Measurements from ENCODE around the gene MS4A2. TPM values are rescaled to one million over a fixed set of nuclear protein-coding genes. Genes with fewer than 3 reads are reported as not detected.
A peak's percentile ranks its signal among the peaks of the same experiment; 100 is the strongest.

Gene MS4A2
- total and polyA plus RNA-seq, 2 of the 8 experiments (the other 6 are each of a cell fraction or from before 2014, with no cell fraction given): not detected

DNA sequence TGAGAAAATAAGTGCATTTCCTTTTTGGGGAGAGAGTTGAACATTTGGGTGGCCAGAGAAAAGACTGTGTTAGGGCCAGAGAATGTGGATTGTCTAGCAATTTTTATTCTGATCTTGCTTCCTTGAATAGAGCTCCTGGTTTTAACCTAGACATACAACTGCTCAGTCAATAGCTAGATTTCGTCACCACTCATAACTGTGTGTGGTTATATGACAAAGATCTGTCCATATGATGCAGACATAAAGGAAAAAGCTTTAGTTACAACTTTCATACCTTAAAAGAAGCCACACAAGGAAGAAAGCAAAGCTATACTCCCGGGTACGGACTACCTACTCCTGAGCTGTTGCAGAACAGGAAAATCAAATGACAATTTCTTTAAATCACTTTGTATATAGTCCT is 57.2 kb downstream of the MS4A2 start:
- Histone ChIP-seq H3K4me1 (replicated peaks in 1 of 4; ENCODE audit: control insufficient read depth in 3 of 4, insufficient read depth in 4 of 4, low read length in 3 of 4) (no peaks in the 10 kb centered on the region), H3K9ac (replicated peaks in 1 of 4; ENCODE audit: extremely low read depth in 1 of 4, low read depth in 3 of 4, low read length in 3 of 4) (no peak overlapping the region), H3K79me1 (ENCODE audit: low read depth, low read length) (no peaks in the 10 kb centered on the region), H3K9me3 (ENCODE audit: insufficient read depth in 2 of 2, low read depth in 1 of 2, low read length in 1 of 2) (no peaks in the 10 kb centered on the region; a peak in 1 of 4 replicates), H2BK20ac (ENCODE audit: low read length) (no peak overlapping the region), H2AK5ac (ENCODE audit: low read depth, low read length) (no peak overlapping the region), H3K14ac (ENCODE audit: insufficient read length) (no peak overlapping the region), H2BK12ac (ENCODE audit: low read depth, low read length) (no peak overlapping the region), H3K56ac (replicated peaks; ENCODE audit: insufficient read length, low read depth, low read length) (no peak overlapping the region), H2BK15ac (ENCODE audit: low read length) (no peak overlapping the region), H3K4ac (replicated peaks; ENCODE audit: insufficient read length, low read depth, low read length) (no peak overlapping the region), H3K4me2 (ENCODE audit: insufficient read depth in 1 of 2, low read depth in 2 of 2, low read length in 2 of 2) (no peak overlapping the region), H3K36me3 (ENCODE audit: control insufficient read depth in 2 of 4, insufficient read depth in 4 of 4, low read length in 3 of 4) (no peaks in the 10 kb centered on the region), H3K27ac (ENCODE audit: low read depth, low read length) (no peak overlapping the region), H3K18ac (ENCODE audit: extremely low read depth, low read length) (no peak overlapping the region), H2AFZ (ENCODE audit: low read length) (peak overlapping the region; percentile 17; the same call in 1 of the 2 replicates), H2BK5ac (ENCODE audit: low read depth, low read length) (no peak overlapping the region), H4K8ac (ENCODE audit: extremely low read depth, insufficient read depth, low read length) (no peak overlapping the region), H3K23me2 (ENCODE audit: low read depth, low read length) (no peaks in the 10 kb centered on the region), H4K5ac (ENCODE audit: insufficient read length, low read depth, low read length) (no peak overlapping the region), H3K4me3 (ENCODE audit: extremely low read depth in 1 of 4, insufficient read depth in 2 of 4, low read depth in 3 of 4, low read length in 4 of 4) (no peak overlapping the region), H3K23ac (ENCODE audit: insufficient read length) (no peak overlapping the region), H3K79me2 (ENCODE audit: control insufficient read depth in 1 of 2, insufficient read depth in 2 of 2, low read length in 2 of 2) (no peaks in the 10 kb centered on the region), H2BK120ac (replicated peaks; ENCODE audit: low read depth, low read length) (no peak overlapping the region), H3K27me3 (replicated peaks in 1 of 4; ENCODE audit: control insufficient read depth in 3 of 4, extremely low read depth in 1 of 4, insufficient read depth in 3 of 4, low read length in 3 of 4) (no peaks in the 10 kb centered on the region), H4K91ac (replicated peaks; ENCODE audit: insufficient read length, low read length) (no peak overlapping the region), H4K20me1 (replicated peaks in 1 of 2; ENCODE audit: control insufficient read depth in 1 of 2, insufficient read depth in 2 of 2, low read length in 2 of 2) (no peaks in the 10 kb centered on the region)
- DNase-seq (ENCODE audit: low read depth in 1 of 2, low spot score in 2 of 2) (no peak), FAIRE-seq (no peak)
- 95% methylated on average over 3 of the region's 3 CpGs; no CpG with 5 or more reads in 1 of the 2 experiments for WGBS, 2 experiments (ENCODE audit: extremely low coverage in 1 of 2, insufficient coverage in 1 of 2, insufficient read length in 1 of 2, insufficient replicate concordance in 2 of 2, low coverage in 1 of 2, low lambda C conversion rate in 2 of 2, missing lambda C conversion rate in 1 of 2)
- ChIA-PET CTCF (ENCODE audit: partially characterized antibody) (interaction anchor here (0.9 to 1.4 kb wide), 4 partner anchors 27 to 323 kb away, joined by 3 to 7 read pairs (median 3); no protein-coding TSS in a partner anchor), POLR2A (ENCODE audit: partially characterized antibody) (no interaction called here)
- TF ChIP-seq EZH2 (IDR thresholded peaks at IDR 0.05; ENCODE audit: low read depth, low read length, severe bottlenecking) (no peak), SRF (IDR thresholded peaks at IDR 0.05; ENCODE audit: low read depth, low read length) (no peak), TAF7 (optimal IDR thresholded peaks at IDR 0.05; ENCODE audit: borderline replicate concordance, low read depth, low read length) (no peak), GABPA (IDR thresholded peaks at IDR 0.05; ENCODE audit: borderline replicate concordance, insufficient read depth, low read length) (no peak), TAF1 (IDR thresholded peaks at IDR 0.05; ENCODE audit: low read depth, low read length) (no peak), TEAD4 (IDR thresholded peaks at IDR 0.05; ENCODE audit: low read depth, low read length) (no peak), TBP (IDR thresholded peaks at IDR 0.05; ENCODE audit: low read depth, low read length) (no peak), SIRT6 (IDR thresholded peaks at IDR 0.05; ENCODE audit: low read length) (no peak), EGR1 (IDR thresholded peaks at IDR 0.05; ENCODE audit: borderline replicate concordance, low read depth, low read length) (no peak), SIN3A (conservative IDR thresholded peaks at IDR 0.05 in 1 of 2, IDR thresholded peaks at IDR 0.05 in 1 of 2; ENCODE audit: low read depth in 1 of 2, low read length in 2 of 2) (no peak), SP1 (IDR thresholded peaks at IDR 0.05; ENCODE audit: low read depth, low read length) (no peak), CTBP2 (IDR thresholded peaks at IDR 0.05; ENCODE audit: borderline replicate concordance, insufficient read depth, insufficient read length, low read length) (no peak), NANOG (IDR thresholded peaks at IDR 0.05; ENCODE audit: insufficient read depth, low read depth, low read length, poor library complexity, severe bottlenecking) (no peak)

All from H1 (cell line).